PC-3 (cell line): Measurements from ENCODE around the gene PPP1R9B. TPM values are rescaled to one million over a fixed set of nuclear protein-coding genes. Genes with fewer than 3 reads are reported as not detected.

Source experiments
- ATAC-seq: fragments of 200-7000 bp; cut with Tn5 transposase; 2 replicates; pipeline ENCODE4 v1.9.1; 2020; ENCODE audit warnings: mild to moderate bottlenecking, moderate library complexity
- BruUV-seq: library from RNA; stranded (reverse); fragments of 400-500 nt; replicated peaks from 2 replicates; lab custom pipeline; 2021; lab: Mats Ljungman, UMichigan
- CTCF ChIA-PET: fragments of 300-600 bp; sonication (Branson Sonifier 250); formaldehyde crosslinking; loops from one replicate; lab custom pipeline; 2022; ENCODE audit warnings: antibody characterized with exemption; lab: Charles Lee
- POLR2A ChIA-PET: fragments of 300-600 bp; sonication (Branson Sonifier 250); formaldehyde crosslinking; loops from one replicate; lab custom pipeline; 2022; ENCODE audit warnings: antibody characterized with exemption; ENCODE audit not compliant: unreplicated experiment; lab: Charles Lee
- DNase-seq: peaks from one replicate; pipeline ENCODE4 v3.0.0-alpha.2; 2015
- H2AFZ ChIP-seq: fragments of 300-600 bp; sonication (generic); 2 replicates; pipeline ENCODE4 v1.6.0; 2016; ENCODE audit warnings: antibody characterized with exemption, low read length
- H3F3A ChIP-seq: fragments of 300-600 bp; sonication (generic); one replicate; pipeline ENCODE4 v1.6.0; 2017; ENCODE audit warnings: antibody characterized with exemption, low read length, control low read depth, mild to moderate bottlenecking; ENCODE audit not compliant: unreplicated experiment
- H3K27ac ChIP-seq: fragments of 300-600 bp; sonication (generic); 2 replicates; pipeline ENCODE4 v1.5.1; 2016; ENCODE audit warnings: mild to moderate bottlenecking, low read length
- H3K27me3 ChIP-seq: fragments of 300-600 bp; sonication (generic); 2 replicates; pipeline ENCODE4 v1.6.1; 2016; ENCODE audit warnings: low read length, mixed read lengths
- H3K36me3 ChIP-seq: fragments of 300-600 bp; sonication (generic); 2 replicates; pipeline ENCODE4 v1.6.1; 2016; ENCODE audit warnings: low read depth, mixed run types, low read length, mixed read lengths
- H3K4me1 ChIP-seq: fragments of 300-600 bp; sonication (generic); 2 replicates; pipeline ENCODE4 v1.5.1; 2016; ENCODE audit warnings: low read length; ENCODE audit not compliant: insufficient read depth
- H3K4me2 ChIP-seq: fragments of 300-600 bp; sonication (generic); 2 replicates; pipeline ENCODE4 v1.6.0; 2016; ENCODE audit warnings: low read length
- H3K4me3 ChIP-seq: fragments of 300-600 bp; sonication (generic); 2 replicates; pipeline ENCODE4 v1.5.1; 2016; ENCODE audit warnings: mild to moderate bottlenecking, low read length, mixed read lengths
- H3K79me2 ChIP-seq: fragments of 300-600 bp; sonication (generic); 2 replicates; pipeline ENCODE4 v1.6.1; 2017; ENCODE audit warnings: low read length, mixed read lengths
- H3K9ac ChIP-seq: fragments of 300-600 bp; sonication (generic); 2 replicates; pipeline ENCODE4 v1.6.0; 2016; ENCODE audit warnings: mild to moderate bottlenecking, low read length
- H3K9me2 ChIP-seq: fragments of 300-600 bp; sonication (generic); replicated peaks from 2 replicates; pipeline ENCODE4 v1.6.1; 2016; ENCODE audit warnings: mixed run types, low read length, mixed read lengths
- H3K9me3 ChIP-seq: fragments of 300-600 bp; sonication (generic); 2 replicates; pipeline ENCODE4 v1.6.1; 2016; ENCODE audit warnings: low read length, mixed read lengths
- H4K20me1 ChIP-seq: fragments of 300-600 bp; sonication (generic); 2 replicates; pipeline ENCODE4 v1.6.1; 2016; ENCODE audit warnings: low read length, mixed read lengths
- EZH2 ChIP-seq: fragments of 300-600 bp; sonication (generic); IDR thresholded peaks from one replicate; pipeline ENCODE4 v1.6.1; 2017; ENCODE audit warnings: antibody characterized with exemption, mild to moderate bottlenecking, low read length; ENCODE audit not compliant: unreplicated experiment
- EZH2phosphoT487 ChIP-seq: fragments of 300-600 bp; sonication (generic); IDR thresholded peaks from 2 replicates; pipeline ENCODE4 v1.6.1; 2018; ENCODE audit warnings: mild to moderate bottlenecking, antibody characterized with exemption, low read length, borderline replicate concordance
- intact Hi-C: fragments of 100-400 bp; cut with micrococcal nuclease; formaldehyde crosslinking; loops from 2 replicates; pipeline ENCODE4 v1.9.0; 2023
- total RNA-seq: library from RNA; depleted of rRNA; stranded (reverse); fragments of >200 nt; gene quantifications from 2 replicates; pipeline ENCODE4 v1.2.3, GENCODE V29; 2014
- TF ChIP-seq, protein P1 (sequence below): fragments of 300-600 bp; sonication (generic); conservative IDR thresholded peaks from 2 replicates; pipeline ENCODE4 v1.5.1; 2017; ENCODE audit warnings: antibody characterized with exemption, low read depth, mild to moderate bottlenecking, low read length

PPP1R9B gene
- total RNA-seq, 1 experiment from 2014 or later = 67.7 TPM

DNA sequence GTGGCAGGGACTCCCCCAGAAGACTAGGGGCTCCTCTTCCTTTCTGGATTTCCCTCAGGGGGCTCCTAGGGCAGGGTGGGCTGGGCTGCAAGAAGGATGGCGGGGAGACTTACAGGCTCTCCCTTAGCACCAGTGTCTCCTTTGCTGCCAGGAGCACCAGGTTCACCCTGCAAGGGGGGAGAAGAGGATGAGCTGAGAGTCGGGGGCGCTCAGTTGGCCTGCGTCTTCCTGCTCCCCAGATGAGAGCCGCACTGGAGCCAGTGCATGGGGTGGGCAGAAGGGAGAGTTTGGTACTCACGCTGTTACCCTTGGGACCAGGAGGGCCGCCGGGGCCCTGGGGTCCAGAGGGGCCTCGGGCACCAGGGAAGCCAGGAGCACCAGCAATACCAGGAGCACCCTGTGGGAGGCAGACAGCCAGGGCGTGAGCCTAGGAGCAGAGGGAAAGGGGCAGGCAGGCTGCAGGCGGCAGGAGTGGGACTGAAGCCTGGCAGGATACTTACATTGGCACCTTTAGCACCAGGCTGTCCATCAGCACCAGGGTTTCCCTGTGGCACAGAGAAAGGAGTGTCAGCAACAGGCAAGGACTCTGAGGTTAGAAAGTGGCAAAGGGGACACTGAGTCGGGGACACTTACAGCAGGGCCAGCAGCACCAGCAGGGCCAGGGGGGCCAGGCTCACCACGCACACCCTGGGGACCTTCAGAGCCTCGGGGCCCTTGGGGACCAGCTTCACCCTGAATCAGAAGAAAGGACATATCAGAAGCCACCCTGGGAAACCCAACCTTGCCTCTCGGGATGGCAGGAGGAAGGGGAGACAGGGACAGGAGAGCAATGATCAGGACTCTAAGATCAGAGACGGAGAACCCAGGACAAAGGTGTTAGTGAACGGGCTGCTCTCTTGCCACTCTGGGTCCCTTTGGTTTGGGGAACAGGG is 44.7 kb upstream of the PPP1R9B start:
- Histone ChIP-seq H3K4me2 (no peak overlapping the region), H3K9ac (no peak overlapping the region), H3K4me3 (no peak overlapping the region), H3F3A (no peaks in the 10 kb centered on the region), H2AFZ (no peak overlapping the region), H3K9me3 (no peaks in the 10 kb centered on the region), H3K4me1 (peaks cover 11% of the 10 kb centered on the region), H3K27me3 (no peaks in the 10 kb centered on the region), H3K79me2 (no peaks in the 10 kb centered on the region), H3K27ac (no peak overlapping the region), H4K20me1 (no peaks in the 10 kb centered on the region), H3K36me3 (no peaks in the 10 kb centered on the region; the same call in 1 of the 2 replicates), H3K9me2 (no peaks in the 10 kb centered on the region)
- TF ChIP-seq EZH2 = no peak
- TF ChIP-seq, protein P1, sequence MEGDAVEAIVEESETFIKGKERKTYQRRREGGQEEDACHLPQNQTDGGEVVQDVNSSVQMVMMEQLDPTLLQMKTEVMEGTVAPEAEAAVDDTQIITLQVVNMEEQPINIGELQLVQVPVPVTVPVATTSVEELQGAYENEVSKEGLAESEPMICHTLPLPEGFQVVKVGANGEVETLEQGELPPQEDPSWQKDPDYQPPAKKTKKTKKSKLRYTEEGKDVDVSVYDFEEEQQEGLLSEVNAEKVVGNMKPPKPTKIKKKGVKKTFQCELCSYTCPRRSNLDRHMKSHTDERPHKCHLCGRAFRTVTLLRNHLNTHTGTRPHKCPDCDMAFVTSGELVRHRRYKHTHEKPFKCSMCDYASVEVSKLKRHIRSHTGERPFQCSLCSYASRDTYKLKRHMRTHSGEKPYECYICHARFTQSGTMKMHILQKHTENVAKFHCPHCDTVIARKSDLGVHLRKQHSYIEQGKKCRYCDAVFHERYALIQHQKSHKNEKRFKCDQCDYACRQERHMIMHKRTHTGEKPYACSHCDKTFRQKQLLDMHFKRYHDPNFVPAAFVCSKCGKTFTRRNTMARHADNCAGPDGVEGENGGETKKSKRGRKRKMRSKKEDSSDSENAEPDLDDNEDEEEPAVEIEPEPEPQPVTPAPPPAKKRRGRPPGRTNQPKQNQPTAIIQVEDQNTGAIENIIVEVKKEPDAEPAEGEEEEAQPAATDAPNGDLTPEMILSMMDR = peak; percentile 30; the same call in 1 of the 2 replicates
- ChIA-PET CTCF (no interaction called here), POLR2A (no interaction called here)
- BruUV-seq = no TSS peak
- ATAC-seq = no peak
- no peak for DNase-seq
- intact Hi-C loops = no loop called here

DNA sequence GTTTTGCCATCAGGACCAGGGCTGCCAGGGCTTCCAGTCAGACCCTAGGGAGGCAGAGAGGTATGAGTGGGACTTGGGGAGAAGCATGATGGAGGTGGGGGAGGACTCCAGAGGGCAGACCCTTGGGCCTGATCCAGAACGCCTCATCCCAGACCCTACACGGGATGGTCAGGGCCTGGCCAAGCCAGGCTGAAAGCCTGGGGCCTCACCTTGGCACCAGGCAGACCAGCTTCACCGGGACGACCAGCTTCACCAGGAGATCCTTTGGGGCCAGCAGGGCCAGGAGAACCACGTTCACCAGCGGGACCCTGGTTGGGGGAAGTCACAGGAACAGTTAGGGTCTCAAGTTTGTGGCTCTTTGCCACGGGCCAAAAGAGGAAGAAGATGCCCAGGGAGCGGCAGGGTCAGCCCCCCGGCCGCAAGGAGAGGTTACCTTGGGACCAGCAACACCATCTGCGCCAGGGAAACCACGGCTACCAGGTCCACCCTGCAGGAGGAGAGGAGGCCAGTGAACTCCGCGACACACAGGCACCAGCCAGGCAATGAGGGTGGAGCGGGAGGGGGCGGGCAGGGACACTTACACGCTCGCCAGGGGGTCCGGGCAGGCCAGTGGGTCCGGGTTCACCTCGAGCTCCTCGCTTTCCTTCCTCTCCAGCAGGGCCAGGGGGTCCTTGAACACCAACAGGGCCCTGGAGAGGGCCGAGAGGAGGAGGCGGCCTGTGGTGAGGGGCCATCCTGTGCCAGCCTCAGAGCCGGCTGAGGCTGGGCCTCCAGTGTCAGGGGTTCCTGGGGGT is 43.9 kb upstream of the PPP1R9B start:
- POLR2A ChIA-PET = no interaction called here
- H3K9ac ChIP-seq = no peak overlapping the region
- H3K9me2 ChIP-seq = no peaks in the 10 kb centered on the region
- no TSS peak for BruUV-seq
- H3K27me3 ChIP-seq = no peaks in the 10 kb centered on the region
- no peak overlapping the region for H3K27ac ChIP-seq
- H3K4me2 ChIP-seq = no peak overlapping the region
- H3K79me2 ChIP-seq = no peaks in the 10 kb centered on the region
- no peak for DNase-seq
- H4K20me1 ChIP-seq = no peaks in the 10 kb centered on the region
- no peak overlapping the region for H3K4me3 ChIP-seq
- no peaks in the 10 kb centered on the region for H3K9me3 ChIP-seq
- H3K36me3 ChIP-seq = peaks cover 7% of the 10 kb centered on the region; the same call in 1 of the 2 replicates
- H3F3A ChIP-seq = no peaks in the 10 kb centered on the region
- peaks cover 10% of the 10 kb centered on the region for H3K4me1 ChIP-seq
- intact Hi-C loops = no loop called here
- CTCF ChIA-PET = interaction anchor here (1.0 kb wide), 1 partner anchor 20 kb away, joined by 3 read pairs; no protein-coding TSS in a partner anchor
- H2AFZ ChIP-seq = no peak overlapping the region
- no peak for ATAC-seq
- no peak for TF ChIP-seq EZH2phosphoT487
- TF ChIP-seq, protein P1 = no peak
- no peak for TF ChIP-seq EZH2
